ENCODE measurements around the gene DLX6. TPM values are rescaled to one million over a fixed set of nuclear protein-coding genes. Genes with fewer than 3 reads are reported as not detected.

Gene DLX6
- total and polyA plus RNA-seq, 2 of the 8 experiments (the other 6 are each of a cell fraction or from before 2014, with no cell fraction given): not detected

- no peak for TF ChIP-seq HDAC2 (IDR thresholded peaks at IDR 0.05; ENCODE audit: borderline replicate concordance in 1 of 2, low read depth in 2 of 2, low read length in 2 of 2)
- TF ChIP-seq, protein P1, sequence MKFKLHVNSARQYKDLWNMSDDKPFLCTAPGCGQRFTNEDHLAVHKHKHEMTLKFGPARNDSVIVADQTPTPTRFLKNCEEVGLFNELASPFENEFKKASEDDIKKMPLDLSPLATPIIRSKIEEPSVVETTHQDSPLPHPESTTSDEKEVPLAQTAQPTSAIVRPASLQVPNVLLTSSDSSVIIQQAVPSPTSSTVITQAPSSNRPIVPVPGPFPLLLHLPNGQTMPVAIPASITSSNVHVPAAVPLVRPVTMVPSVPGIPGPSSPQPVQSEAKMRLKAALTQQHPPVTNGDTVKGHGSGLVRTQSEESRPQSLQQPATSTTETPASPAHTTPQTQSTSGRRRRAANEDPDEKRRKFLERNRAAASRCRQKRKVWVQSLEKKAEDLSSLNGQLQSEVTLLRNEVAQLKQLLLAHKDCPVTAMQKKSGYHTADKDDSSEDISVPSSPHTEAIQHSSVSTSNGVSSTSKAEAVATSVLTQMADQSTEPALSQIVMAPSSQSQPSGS (IDR thresholded peaks at IDR 0.05; ENCODE audit: low read length): no peak
- TF ChIP-seq HDAC6 (IDR thresholded peaks at IDR 0.05; ENCODE audit: low read depth, low read length): no peak
- TF ChIP-seq TCF12 (IDR thresholded peaks at IDR 0.05; ENCODE audit: low read depth, low read length): no peak
Observed at GRCh38 chr7:96968981-96969380, 36.4 kb upstream of the DLX6 start (continued).
